ENCODE results near the gene SMC2. TPM values are rescaled to one million over a fixed set of nuclear protein-coding genes. Genes with fewer than 3 reads are reported as not detected.

Gene SMC2
- total and polyA plus RNA-seq, 12 donors = 1.1 to 17.7 (median 7.3) TPM

- TF ChIP-seq CTCF (IDR thresholded peaks at IDR 0.05) (no peak), POLR2A (IDR thresholded peaks at IDR 0.05) (no peak)
- H3K27ac ChIP-seq = no peak overlapping the region
- H3K27me3 ChIP-seq = no peaks in the 10 kb centered on the region
- H3K9me3 ChIP-seq (replicated peaks in 1 of 3) = no peaks in the 10 kb centered on the region
- H3K4me3 ChIP-seq = no peak overlapping the region
- intact Hi-C loops (cut with DNase I) = no loop called here
- 78 to 88% (median 83%) methylated on average over 3 of the region's 3 CpGs for WGBS, 4 donors
- peaks cover 2 to 4% of the 10 kb centered on the region in 2 donors for H3K4me1 ChIP-seq (replicated peaks in 1 of 2)
- H3K36me3 ChIP-seq (replicated peaks in 1 of 2) = no peaks in the 10 kb centered on the region
- DNase-seq = no peak
These were observed 6.2 kb upstream of the SMC2 start for GRCh38 chr9:104087894-104088293.

GRCh38 chr9:104088416-104088815, 5.7 kb upstream of the SMC2 start:
- H3K4me3 ChIP-seq = no peak overlapping the region
- intact Hi-C loops (cut with DNase I) = no loop called here
- no peaks in the 10 kb centered on the region for H3K36me3 ChIP-seq (replicated peaks in 1 of 2)
- no peaks in the 10 kb centered on the region for H3K27me3 ChIP-seq
- TF ChIP-seq POLR2A (IDR thresholded peaks at IDR 0.05) (no peak), CTCF (IDR thresholded peaks at IDR 0.05) (no peak)
- no peak overlapping the region for H3K27ac ChIP-seq
- WGBS, 4 donors = 68 to 86% (median 74%) methylated on average over 2 of the region's 2 CpGs
- no peaks in the 10 kb centered on the region for H3K9me3 ChIP-seq (replicated peaks in 1 of 3)
- H3K4me1 ChIP-seq (replicated peaks in 1 of 2) = peaks cover 7% of the 10 kb centered on the region in 2 donors
- no peak for DNase-seq

GRCh38 chr9:104090578-104090977, 3.5 kb upstream of the SMC2 start:
- Histone ChIP-seq H3K9me3 (replicated peaks in 1 of 3) (no peaks in the 10 kb centered on the region), H3K27me3 (no peaks in the 10 kb centered on the region), H3K27ac (no peak overlapping the region), H3K36me3 (replicated peaks in 1 of 2) (no peaks in the 10 kb centered on the region), H3K4me3 (no peak overlapping the region), H3K4me1 (replicated peaks in 1 of 2) (peaks cover 7% of the 10 kb centered on the region in 2 donors)
- TF ChIP-seq CTCF (IDR thresholded peaks at IDR 0.05) (no peak), POLR2A (IDR thresholded peaks at IDR 0.05) (no peak)
- intact Hi-C loops (cut with DNase I) = no loop called here
- 31 to 62% (median 49%) methylated on average over 2 of the region's 2 CpGs for WGBS, 4 donors
- DNase-seq = no peak

- Histone ChIP-seq H3K27me3 (no peaks in the 10 kb centered on the region), H3K4me3 (no peak overlapping the region), H3K9me3 (replicated peaks in 1 of 3) (no peaks in the 10 kb centered on the region), H3K4me1 (replicated peaks in 1 of 2) (peaks cover 7% of the 10 kb centered on the region in 2 donors), H3K27ac (no peak overlapping the region), H3K36me3 (replicated peaks in 1 of 2) (no peaks in the 10 kb centered on the region)
- WGBS, 4 donors = 67 to 80% (median 74%) methylated on average over 8 of the region's 8 CpGs
- intact Hi-C loops (cut with DNase I) = no loop called here
- no peak for TF ChIP-seq POLR2A (IDR thresholded peaks at IDR 0.05)
- no peak for TF ChIP-seq CTCF (IDR thresholded peaks at IDR 0.05)
- DNase-seq = no peak
These were observed 3.0 kb upstream of the SMC2 start for GRCh38 chr9:104091116-104091515.
